HepG2 (cell line): Measurements from ENCODE around the gene ZG16B. TPM values are rescaled to one million over a fixed set of nuclear protein-coding genes. Genes with fewer than 3 reads are reported as not detected.

Experiments used
- ATAC-seq: fragments of 200-7000 bp; cut with Tn5 transposase; 3 replicates; pipeline ENCODE4 v1.9.1; 2020; ENCODE audit warnings: mild to moderate bottlenecking, moderate library complexity
- BruUV-seq: library from RNA; stranded (reverse); fragments of 400-500 nt; replicated peaks from 2 replicates; lab custom pipeline; 2021; lab: Mats Ljungman, UMichigan
- CTCF ChIA-PET: fragments of 300-600 bp; formaldehyde crosslinking; extraction: SDS; loops from one replicate; lab custom pipeline; 2021; ENCODE audit warnings: low total read pairs, inconsistent platforms, low intra/inter-chr PET ratio; lab: Yijun Ruan, JAX
- POLR2A ChIA-PET: fragments of 350-600 bp; sonication (Branson Sonifier 250); formaldehyde crosslinking; loops from one replicate; lab custom pipeline; 2020; ENCODE audit warnings: antibody characterized with exemption, inconsistent platforms; lab: Yijun Ruan, JAX
- DNase-seq: peaks from one replicate; pipeline ENCODE4 v3.0.0-alpha.2; 2015; ENCODE audit warnings: low spot score
- FAIRE-seq: peaks from 3 replicates; lab custom pipeline; 2011; peaks lifted over from hg19 to GRCh38; lab: Jason Lieb, UNC
- H2AFZ ChIP-seq: one replicate; pipeline ENCODE4 v1.6.1; 2011; ENCODE audit warnings: low read length, inconsistent platforms
- H3K27ac ChIP-seq: fragments of 300-600 bp; 3 replicates; pipeline ENCODE4 v1.8.0; 2011; ENCODE audit warnings: mixed run types, mild to moderate bottlenecking, mixed read lengths, low read length, inconsistent platforms; ENCODE audit not compliant: insufficient read depth; ENCODE audit errors: extremely low read length
- H3K27me3 ChIP-seq, 2 experiments: fragments of 200-600 bp in 1 of 2; 2 replicates in 1 of 2; 3 replicates in 1 of 2; pipeline versions ENCODE4 v1.6.0 to v1.8.0; 2011; ENCODE audit warnings: low read length in 2 of 2, mild to moderate bottlenecking in 2 of 2, moderate library complexity in 2 of 2, inconsistent platforms in 1 of 2; ENCODE audit not compliant: insufficient read depth in 2 of 2, control insufficient read depth in 1 of 2
- H3K36me3 ChIP-seq, 2 experiments: fragments of 200-600 bp in 1 of 2; replicated peaks in 1 of 2; 2 replicates in 1 of 2; 3 replicates in 1 of 2; pipeline versions ENCODE4 v1.5.1 to v1.8.0; 2011; ENCODE audit warnings: low read length in 2 of 2, inconsistent platforms in 1 of 2; ENCODE audit not compliant: insufficient read depth in 2 of 2, control insufficient read depth in 1 of 2
- H3K4me1 ChIP-seq: 2 replicates; pipeline ENCODE4 v1.5.1; 2012; ENCODE audit warnings: low read length, inconsistent platforms; ENCODE audit not compliant: insufficient read depth
- H3K4me2 ChIP-seq: 2 replicates; pipeline ENCODE4 v1.6.0; 2011; ENCODE audit warnings: low read depth, low read length, inconsistent platforms
- H3K4me3 ChIP-seq, 3 experiments: fragments of 200-600 bp in 1 of 3; sonication (generic), shearing (Covaris generic) in 1 of 3; replicated peaks in 1 of 3; 2 replicates each; pipeline ENCODE4 v1.5.1; 2011 to 2016; ENCODE audit warnings: low read length in 3 of 3, inconsistent platforms in 2 of 3, low read depth in 2 of 3, mild to moderate bottlenecking in 2 of 3, control low read depth in 1 of 3, mixed read lengths in 1 of 3; ENCODE audit not compliant: insufficient read depth in 1 of 3
- H3K79me2 ChIP-seq: one replicate; pipeline ENCODE4 v1.6.1; 2011; ENCODE audit warnings: low read length, inconsistent platforms; ENCODE audit not compliant: insufficient read depth
- H3K9ac ChIP-seq: 2 replicates; pipeline ENCODE4 v1.6.0; 2011; ENCODE audit warnings: mild to moderate bottlenecking, low read depth, low read length, inconsistent platforms; ENCODE audit not compliant: insufficient read depth
- H3K9me3 ChIP-seq: 2 replicates; pipeline ENCODE4 v1.5.1; 2012; ENCODE audit warnings: mild to moderate bottlenecking, low read length
- H4K20me1 ChIP-seq: 2 replicates; pipeline ENCODE4 v1.6.0; 2011; ENCODE audit warnings: inconsistent platforms, mild to moderate bottlenecking, low read length, moderate library complexity; ENCODE audit not compliant: insufficient read depth
- BHLHE40 ChIP-seq: IDR thresholded peaks from 2 replicates; pipeline ENCODE4 v1.6.1; 2011; ENCODE audit warnings: low read length, improper control_type of control experiment
- DMAP1 ChIP-seq: IDR thresholded peaks from 2 replicates; pipeline ENCODE4 v1.6.1; 2016
- KAT2B ChIP-seq: fragments of 150-350 bp; IDR thresholded peaks from 2 replicates; pipeline ENCODE4 v1.6.1; 2014; ENCODE audit warnings: low read depth, low read length, borderline replicate concordance
- ZNF703 ChIP-seq: sonication (generic); formaldehyde crosslinking; IDR thresholded peaks from 2 replicates; pipeline ENCODE4 v1.5.1; 2020; ENCODE audit warnings: missing genetic modification reagents, mild to moderate bottlenecking, moderate library complexity, borderline replicate concordance
- WGBS: methylation state at CpG from one replicate; pipeline ENCODE4 v1.1.6; 2017; ENCODE audit warnings: low lambda C conversion rate; 5-methylcytosine and 5-hydroxymethylcytosine counted together
- in situ Hi-C: cut with HindIII; loops from 2 replicates; pipeline ENCODE4 v1.10.0; 2017; ENCODE audit warnings: low pct_unique_long_range_greater_than_20kb; ENCODE audit not compliant: extremely low pct_ligation_motif_present
- intact Hi-C: fragments of 100-400 bp; cut with micrococcal nuclease; formaldehyde crosslinking; loops from one replicate; pipeline ENCODE4 v1.10.0; 2022; ENCODE audit not compliant: unreplicated experiment
- polyA plus RNA-seq, 8 experiments: library from polyadenylated mRNA; depleted of rRNA in 3 of 8; stranded (reverse) in 7 of 8; unstranded in 1 of 8; fragments of >200 nt; fragmentation: Illumina TruSeq in 4 of 8; extraction: Trizol in 4 of 8; gene quantifications; 2 replicates each; pipeline versions ENCODE4 v1.2.1 to v1.2.3, GENCODE V29; 2011 to 2016; ENCODE audit warnings: low read depth in 4 of 8, missing spikeins in 1 of 8, mixed read lengths in 1 of 8; ENCODE audit not compliant: insufficient read depth in 1 of 8
- total RNA-seq, 5 experiments: library from RNA; depleted of rRNA; stranded (reverse); fragments of >200 nt; fragmentation: Illumina TruSeq; extraction: Trizol; gene quantifications; 2 replicates each; pipeline ENCODE4 v1.2.3, GENCODE V29; 2016; ENCODE audit warnings: low read depth in 1 of 5
- TF ChIP-seq, protein P1 (sequence below): IDR thresholded peaks from 2 replicates; pipeline ENCODE4 v1.6.1; 2016; ENCODE audit warnings: low read depth
- TF ChIP-seq, protein P2 (sequence below): sonication (generic); formaldehyde crosslinking; IDR thresholded peaks from 2 replicates; pipeline ENCODE4 v1.4.0; 2020; ENCODE audit warnings: missing genetic modification reagents

ZG16B gene
- total and polyA plus RNA-seq, 2 of the 13 experiments (the other 11 are each of a cell fraction or from before 2014, with no cell fraction given) = 1.5 to 11.3 TPM

DNA sequence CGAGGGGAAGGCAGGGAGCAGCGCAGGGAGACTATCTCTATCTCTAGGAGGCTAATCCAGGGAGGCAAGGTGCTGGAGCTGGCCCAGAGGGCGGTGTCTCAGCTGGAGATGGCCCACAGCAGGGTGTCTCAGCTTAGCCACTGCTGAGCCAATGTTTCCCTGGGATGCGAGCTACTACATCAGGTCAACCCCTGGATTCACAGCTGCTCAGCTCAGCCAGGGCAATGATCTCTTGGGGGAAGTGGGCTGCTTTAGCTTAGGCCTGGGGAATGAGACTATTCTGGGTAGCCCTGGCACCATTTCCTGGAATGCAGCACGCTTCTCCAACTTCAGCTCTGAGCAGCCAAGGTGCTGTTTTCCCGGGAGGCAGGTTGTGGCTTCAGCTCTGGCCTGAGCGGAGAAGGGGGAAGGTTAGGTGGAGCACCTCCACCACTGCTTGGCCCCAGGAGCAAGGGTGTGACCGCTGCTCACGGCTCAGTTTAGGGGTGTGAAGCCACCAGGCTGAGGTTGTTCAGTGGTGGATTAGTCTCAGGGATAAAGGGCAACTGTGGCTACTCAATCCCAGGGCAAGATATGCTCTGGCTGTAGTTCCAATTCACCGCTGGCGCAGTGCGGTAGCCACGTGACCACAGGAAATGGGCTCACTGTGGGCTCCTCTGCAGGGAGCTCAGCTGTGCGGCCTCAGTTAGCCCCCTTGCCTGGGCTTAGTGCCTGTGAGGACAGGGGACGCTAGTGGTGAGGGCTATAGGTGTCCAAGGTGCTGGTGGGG lies 18.2 kb upstream of the ZG16B start:
- Histone ChIP-seq H3K4me1 (peaks cover 19% of the 10 kb centered on the region), H3K4me3 (no peak overlapping the region), H3K79me2 (no peaks in the 10 kb centered on the region), H2AFZ (no peak overlapping the region), H3K9ac (no peak overlapping the region), H3K4me2 (no peak overlapping the region), H4K20me1 (no peaks in the 10 kb centered on the region), H3K36me3 (no peaks in the 10 kb centered on the region), H3K9me3 (no peaks in the 10 kb centered on the region), H3K27me3 (peaks cover 5 to 45% of the 10 kb centered on the region in 2 experiments; a peak in 4 of 5 replicates), H3K27ac (no peak overlapping the region)
- WGBS = 40% methylated on average over 2 of the region's 15 CpGs
- BruUV-seq = no TSS peak
- in situ Hi-C loops = no loop called here
- intact Hi-C loops = no loop called here
- DNase-seq (no peak), FAIRE-seq (no peak), ATAC-seq (no peak)
- no peak for TF ChIP-seq KAT2B
- no peak for TF ChIP-seq BHLHE40
- TF ChIP-seq, protein P1, sequence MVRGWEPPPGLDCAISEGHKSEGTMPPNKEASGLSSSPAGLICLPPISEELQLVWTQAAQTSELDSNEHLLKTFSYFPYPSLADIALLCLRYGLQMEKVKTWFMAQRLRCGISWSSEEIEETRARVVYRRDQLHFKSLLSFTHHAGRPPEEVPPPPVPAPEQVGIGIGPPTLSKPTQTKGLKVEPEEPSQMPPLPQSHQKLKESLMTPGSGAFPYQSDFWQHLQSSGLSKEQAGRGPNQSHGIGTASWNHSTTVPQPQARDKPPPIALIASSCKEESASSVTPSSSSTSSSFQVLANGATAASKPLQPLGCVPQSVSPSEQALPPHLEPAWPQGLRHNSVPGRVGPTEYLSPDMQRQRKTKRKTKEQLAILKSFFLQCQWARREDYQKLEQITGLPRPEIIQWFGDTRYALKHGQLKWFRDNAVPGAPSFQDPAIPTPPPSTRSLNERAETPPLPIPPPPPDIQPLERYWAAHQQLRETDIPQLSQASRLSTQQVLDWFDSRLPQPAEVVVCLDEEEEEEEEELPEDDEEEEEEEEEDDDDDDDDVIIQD (CRISPR knock-in tag) = no peak
- no peak for TF ChIP-seq ZNF703
- TF ChIP-seq DMAP1 = no peak
- TF ChIP-seq, protein P2, sequence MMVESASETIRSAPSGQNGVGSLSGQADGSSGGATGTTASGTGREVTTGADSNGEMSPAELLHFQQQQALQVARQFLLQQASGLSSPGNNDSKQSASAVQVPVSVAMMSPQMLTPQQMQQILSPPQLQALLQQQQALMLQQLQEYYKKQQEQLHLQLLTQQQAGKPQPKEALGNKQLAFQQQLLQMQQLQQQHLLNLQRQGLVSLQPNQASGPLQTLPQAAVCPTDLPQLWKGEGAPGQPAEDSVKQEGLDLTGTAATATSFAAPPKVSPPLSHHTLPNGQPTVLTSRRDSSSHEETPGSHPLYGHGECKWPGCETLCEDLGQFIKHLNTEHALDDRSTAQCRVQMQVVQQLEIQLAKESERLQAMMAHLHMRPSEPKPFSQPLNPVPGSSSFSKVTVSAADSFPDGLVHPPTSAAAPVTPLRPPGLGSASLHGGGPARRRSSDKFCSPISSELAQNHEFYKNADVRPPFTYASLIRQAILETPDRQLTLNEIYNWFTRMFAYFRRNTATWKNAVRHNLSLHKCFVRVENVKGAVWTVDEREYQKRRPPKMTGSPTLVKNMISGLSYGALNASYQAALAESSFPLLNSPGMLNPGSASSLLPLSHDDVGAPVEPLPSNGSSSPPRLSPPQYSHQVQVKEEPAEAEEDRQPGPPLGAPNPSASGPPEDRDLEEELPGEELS (CRISPR knock-in tag) = no peak
- ChIA-PET CTCF (no interaction called here), POLR2A (interaction anchor here (1.2 kb wide), 1 partner anchor 18 kb away, joined by 3 read pairs; the partner anchor contains the start of gene ZG16B)
